H1 (cell line): ENCODE data around the gene LCN2. TPM values are rescaled to one million over a fixed set of nuclear protein-coding genes. Genes with fewer than 3 reads are reported as not detected.
A peak's percentile ranks its signal among the peaks of the same experiment; 100 is the strongest.

Source experiments
- CTCF ChIA-PET: fragments of 300-600 bp; sonication (Branson Sonifier 250); formaldehyde crosslinking; loops from one replicate; lab custom pipeline; 2021; ENCODE audit not compliant: partially characterized antibody; lab: Charles Lee
- POLR2A ChIA-PET: fragments of 300-600 bp; sonication (Branson Sonifier 250); formaldehyde crosslinking; loops from one replicate; lab custom pipeline; 2021; ENCODE audit warnings: inconsistent platforms; ENCODE audit not compliant: partially characterized antibody; lab: Charles Lee
- DNase-seq, 2 experiments: peaks; one replicate each; pipeline versions ENCODE4 v3.0.0 to v3.0.0-alpha.2; 2010 to 2022; ENCODE audit warnings: low spot score in 2 of 2, low read depth in 1 of 2, mixed read lengths in 1 of 2
- FAIRE-seq: peaks from 2 replicates; lab custom pipeline; 2011; peaks lifted over from hg19 to GRCh38; lab: Jason Lieb, UNC
- H2AFZ ChIP-seq: 2 replicates; pipeline ENCODE4 v1.8.1; 2012; ENCODE audit warnings: low read length, inconsistent platforms
- H2AK5ac ChIP-seq: 2 replicates; pipeline ENCODE4 v1.6.1; 2013; ENCODE audit warnings: low read depth, low read length
- H2BK120ac ChIP-seq: replicated peaks from 2 replicates; pipeline ENCODE3; 2013; ENCODE audit warnings: low read depth, low read length, inconsistent platforms
- H2BK12ac ChIP-seq: 2 replicates; pipeline ENCODE4 v1.6.1; 2013; ENCODE audit warnings: low read depth, low read length
- H2BK15ac ChIP-seq: 2 replicates; pipeline ENCODE4 v1.6.1; 2013; ENCODE audit warnings: low read length
- H2BK20ac ChIP-seq: 2 replicates; pipeline ENCODE4 v1.6.1; 2013; ENCODE audit warnings: low read length
- H2BK5ac ChIP-seq: 2 replicates; pipeline ENCODE4 v1.6.1; 2013; ENCODE audit warnings: low read depth, low read length
- H3K14ac ChIP-seq: 2 replicates; pipeline ENCODE4 v1.6.1; 2013; ENCODE audit warnings: inconsistent platforms; ENCODE audit not compliant: insufficient read length
- H3K18ac ChIP-seq: 2 replicates; pipeline ENCODE4 v1.6.1; 2013; ENCODE audit warnings: low read length; ENCODE audit errors: extremely low read depth
- H3K23ac ChIP-seq: 2 replicates; pipeline ENCODE4 v1.6.1; 2013; ENCODE audit warnings: inconsistent platforms; ENCODE audit not compliant: insufficient read length
- H3K23me2 ChIP-seq: 2 replicates; pipeline ENCODE4 v1.6.1; 2013; ENCODE audit warnings: low read depth, low read length
- H3K27ac ChIP-seq: 2 replicates; pipeline ENCODE4 v1.6.1; 2011; ENCODE audit warnings: low read depth, low read length, inconsistent platforms
- H3K27me3 ChIP-seq, 4 experiments: replicated peaks in 1 of 4; 1 replicate in 1 of 4; 2 replicates in 3 of 4; pipeline versions ENCODE4 v1.6.1 to v1.8.1; 2011 to 2013; ENCODE audit warnings: low read length in 3 of 4, mild to moderate bottlenecking in 3 of 4, inconsistent platforms in 2 of 4, mixed read lengths in 2 of 4, moderate library complexity in 1 of 4; ENCODE audit not compliant: control insufficient read depth in 3 of 4, insufficient read depth in 3 of 4; ENCODE audit errors: extremely low read depth in 1 of 4
- H3K36me3 ChIP-seq, 4 experiments: 2 replicates each; pipeline versions ENCODE4 v1.6.1 to v1.8.1; 2011 to 2013; ENCODE audit warnings: mild to moderate bottlenecking in 4 of 4, low read length in 3 of 4, moderate library complexity in 2 of 4, control low read depth in 1 of 4, inconsistent platforms in 1 of 4; ENCODE audit not compliant: insufficient read depth in 4 of 4, control insufficient read depth in 2 of 4
- H3K4ac ChIP-seq: replicated peaks from 2 replicates; pipeline ENCODE3; 2013; ENCODE audit warnings: low read length, low read depth, mixed read lengths, inconsistent platforms; ENCODE audit not compliant: insufficient read length
- H3K4me1 ChIP-seq, 4 experiments: replicated peaks in 1 of 4; 1 replicate in 1 of 4; 2 replicates in 3 of 4; pipeline versions ENCODE4 v1.6.1 to v1.8.1; 2011 to 2013; ENCODE audit warnings: low read length in 3 of 4, inconsistent platforms in 2 of 4, mixed read lengths in 1 of 4; ENCODE audit not compliant: insufficient read depth in 4 of 4, control insufficient read depth in 3 of 4
- H3K4me2 ChIP-seq, 2 experiments: 2 replicates each; pipeline versions ENCODE4 v1.6.1 to v1.8.1; 2011 to 2013; ENCODE audit warnings: low read depth in 2 of 2, low read length in 2 of 2, control low read depth in 1 of 2, inconsistent platforms in 1 of 2, mild to moderate bottlenecking in 1 of 2; ENCODE audit not compliant: insufficient read depth in 1 of 2
- H3K4me3 ChIP-seq, 4 experiments: fragments of 200-600, 300-600 bp in 1 of 4; sonication (generic), shearing (Covaris generic), sonication (Bioruptor Twin) in 1 of 4; 2 replicates each; pipeline versions ENCODE4 v1.5.1 to v1.8.1; 2011 to 2016; ENCODE audit warnings: low read length in 4 of 4, low read depth in 3 of 4, control low read depth in 2 of 4, inconsistent platforms in 2 of 4, mild to moderate bottlenecking in 2 of 4, mixed read lengths in 1 of 4, moderate library complexity in 1 of 4; ENCODE audit not compliant: insufficient read depth in 2 of 4; ENCODE audit errors: extremely low read depth in 1 of 4
- H3K56ac ChIP-seq: replicated peaks from 2 replicates; pipeline ENCODE3; 2013; ENCODE audit warnings: low read depth, mild to moderate bottlenecking, mixed read lengths, low read length, inconsistent platforms; ENCODE audit not compliant: insufficient read length
- H3K79me1 ChIP-seq: 2 replicates; pipeline ENCODE4 v1.6.1; 2013; ENCODE audit warnings: low read depth, low read length, control low read depth
- H3K79me2 ChIP-seq, 2 experiments: 2 replicates each; pipeline versions ENCODE4 v1.6.1 to v1.8.1; 2012 to 2013; ENCODE audit warnings: low read length in 2 of 2, mild to moderate bottlenecking in 2 of 2, inconsistent platforms in 1 of 2; ENCODE audit not compliant: insufficient read depth in 2 of 2, control insufficient read depth in 1 of 2
- H3K9ac ChIP-seq, 4 experiments: replicated peaks in 1 of 4; 1 replicate in 1 of 4; 2 replicates in 3 of 4; pipeline versions ENCODE4 v1.6.1 to v1.8.1; 2011 to 2013; ENCODE audit warnings: low read depth in 3 of 4, low read length in 3 of 4, control low read depth in 2 of 4, mild to moderate bottlenecking in 2 of 4, moderate library complexity in 2 of 4, inconsistent platforms in 1 of 4; ENCODE audit errors: extremely low read depth in 1 of 4
- H3K9me3 ChIP-seq, 2 experiments: 2 replicates each; pipeline versions ENCODE4 v1.6.1 to v1.8.1; 2012 to 2013; ENCODE audit warnings: mild to moderate bottlenecking in 2 of 2, moderate library complexity in 2 of 2, control low read depth in 1 of 2, inconsistent platforms in 1 of 2, low read depth in 1 of 2, low read length in 1 of 2, mixed read lengths in 1 of 2; ENCODE audit not compliant: insufficient read depth in 2 of 2
- H4K20me1 ChIP-seq, 2 experiments: replicated peaks in 1 of 2; 2 replicates each; pipeline versions ENCODE3 to v1.8.1; 2011 to 2013; ENCODE audit warnings: inconsistent platforms in 2 of 2, low read length in 2 of 2, mild to moderate bottlenecking in 1 of 2; ENCODE audit not compliant: insufficient read depth in 2 of 2, control insufficient read depth in 1 of 2
- H4K5ac ChIP-seq: 2 replicates; pipeline ENCODE4 v1.6.1; 2013; ENCODE audit warnings: low read length, low read depth, mixed read lengths, inconsistent platforms; ENCODE audit not compliant: insufficient read length
- H4K8ac ChIP-seq: 2 replicates; pipeline ENCODE4 v1.8.0; 2013; ENCODE audit warnings: mild to moderate bottlenecking, moderate library complexity, low read length, inconsistent platforms; ENCODE audit not compliant: insufficient read depth; ENCODE audit errors: extremely low read depth
- H4K91ac ChIP-seq: replicated peaks from 2 replicates; pipeline ENCODE3; 2013; ENCODE audit warnings: low read length, mixed read lengths, inconsistent platforms; ENCODE audit not compliant: insufficient read length
- ASH2L ChIP-seq: fragments of 200-600, 300-600 bp; sonication (generic); IDR thresholded peaks from one replicate; pipeline ENCODE4 v1.7.1; 2017; ENCODE audit warnings: low read length
- CHD2 ChIP-seq: IDR thresholded peaks from 2 replicates; pipeline ENCODE4 v1.6.1; 2012; ENCODE audit warnings: low read length, improper control_type of control experiment
- CTBP2 ChIP-seq: IDR thresholded peaks from 2 replicates; pipeline ENCODE4 v1.7.0; 2011; ENCODE audit warnings: borderline replicate concordance, mild to moderate bottlenecking, moderate library complexity, mixed read lengths, low read length; ENCODE audit not compliant: insufficient read depth, insufficient read length
- EP300 ChIP-seq, 2 experiments: IDR thresholded peaks; 1 replicate in 1 of 2; 2 replicates in 1 of 2; pipeline ENCODE4 v1.6.1; 2011 to 2012; ENCODE audit warnings: low read depth in 2 of 2, low read length in 2 of 2, mild to moderate bottlenecking in 2 of 2, borderline replicate concordance in 1 of 2, inconsistent platforms in 1 of 2, moderate library complexity in 1 of 2
- KDM1A ChIP-seq: fragments of 200-600, 300-600 bp; sonication (generic); IDR thresholded peaks from 2 replicates; pipeline ENCODE4 v1.7.1; 2016; ENCODE audit warnings: mild to moderate bottlenecking, low read length, borderline replicate concordance
- PHF8 ChIP-seq: fragments of 200-600 bp; sonication (generic); conservative IDR thresholded peaks from 2 replicates; pipeline ENCODE4 v1.7.1; 2012; ENCODE audit warnings: low read depth, mild to moderate bottlenecking, inconsistent platforms, low read length, moderate library complexity
- SIN3A ChIP-seq, 2 experiments: IDR thresholded peaks in 1 of 2; conservative IDR thresholded peaks in 1 of 2; 2 replicates each; pipeline ENCODE4 v1.6.1; 2011 to 2012; ENCODE audit warnings: low read length in 2 of 2, improper control_type of control experiment in 1 of 2, low read depth in 1 of 2, mild to moderate bottlenecking in 1 of 2
- SUZ12 ChIP-seq: fragments of 200-600 bp; sonication (generic); IDR thresholded peaks from 2 replicates; pipeline ENCODE4 v1.6.1; 2012; ENCODE audit warnings: mild to moderate bottlenecking, inconsistent platforms, low read length, moderate library complexity, mixed read lengths
- WGBS, 2 experiments: shearing (Covaris generic) in 1 of 2; methylation state at CpG; one replicate each; pipeline versions ENCODE4 v1.1.6 to v1.1.7; 2013 to 2015; ENCODE audit warnings: low lambda C conversion rate in 2 of 2, mixed read lengths in 2 of 2, inconsistent platforms in 1 of 2, low coverage in 1 of 2, missing lambda C conversion rate in 1 of 2; ENCODE audit not compliant: insufficient replicate concordance in 2 of 2, insufficient coverage in 1 of 2, insufficient read length in 1 of 2; ENCODE audit errors: extremely low coverage in 1 of 2, missing lambda C conversion rate in 1 of 2; 5-methylcytosine and 5-hydroxymethylcytosine counted together
- polyA plus RNA-seq, 7 experiments: library from polyadenylated mRNA; depleted of rRNA in 3 of 7; stranded (reverse) in 5 of 7; unstranded in 2 of 7; fragments of >200 nt in 5 of 7; fragments of 200-250 nt in 2 of 7; gene quantifications; 1 replicate in 5 of 7; 2 replicates in 1 of 7; 4 replicates in 1 of 7; pipeline versions ENCODE4 v1.2.1 to v1.2.3, GENCODE V29; 2011 to 2013; ENCODE audit warnings: missing spikeins in 2 of 7, mixed read lengths in 2 of 7
- total RNA-seq: library from RNA; stranded (reverse); fragmentation: NEBNext Ultra II Directional; extraction: Animal tissue kit (Norgen Biotek cat#: 25700); gene quantifications from 2 replicates; pipeline ENCODE4 v1.2.1, GENCODE V29; 2021

The LCN2 gene
- total and polyA plus RNA-seq, 2 of the 8 experiments (the other 6 are each of a cell fraction or from before 2014, with no cell fraction given), result 1.1 to 1.6 TPM

DNA sequence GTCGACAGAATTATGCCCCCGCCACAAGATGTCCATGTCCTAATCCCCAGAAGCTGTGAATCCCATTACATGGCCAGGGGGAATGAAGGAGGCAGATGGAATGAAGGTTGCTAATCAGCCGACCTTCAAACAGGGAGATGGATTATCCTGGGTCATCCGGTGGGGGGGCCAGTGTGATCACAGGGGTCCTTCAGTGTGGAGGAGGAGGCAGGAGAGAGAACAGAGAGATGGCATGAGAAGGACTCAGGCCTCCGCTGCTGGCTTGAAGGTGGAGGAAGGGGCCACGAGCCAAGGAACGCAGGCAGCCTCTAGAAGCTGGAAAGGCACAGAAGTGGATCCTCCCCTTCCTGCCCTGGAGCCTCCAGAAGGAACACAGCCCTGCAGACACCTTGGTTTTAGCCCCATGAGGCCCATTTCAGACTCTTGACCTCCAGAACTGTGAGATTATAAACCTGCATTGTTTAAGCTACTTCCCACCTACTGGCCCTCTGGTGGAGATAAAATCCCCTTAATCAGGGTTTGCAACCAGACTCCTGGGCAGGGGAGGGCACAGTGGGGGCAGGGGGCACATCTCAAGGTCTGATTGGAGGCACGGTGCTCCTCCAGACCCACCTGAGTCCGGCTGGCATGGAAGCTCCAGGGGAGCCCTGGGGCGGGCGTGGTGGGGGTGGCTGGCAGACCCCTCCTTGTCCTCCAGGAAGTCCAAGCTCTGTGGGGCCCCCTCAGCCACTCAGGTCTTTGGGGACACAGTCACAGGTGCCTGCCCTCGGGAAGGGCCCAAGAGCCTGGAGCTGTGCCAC, 35.5 kb upstream of the LCN2 start:
- Histone ChIP-seq H2BK120ac (no peak overlapping the region), H3K4me3 (no peak overlapping the region), H2BK15ac (no peak overlapping the region), H2BK20ac (no peak overlapping the region), H3K56ac (no peak overlapping the region), H2AK5ac (no peak overlapping the region), H3K79me1 (no peaks in the 10 kb centered on the region), H3K23ac (no peak overlapping the region), H4K20me1 (peaks cover 0 to 8% of the 10 kb centered on the region in 2 experiments), H3K4me2 (no peak overlapping the region), H3K9ac (no peak overlapping the region), H3K36me3 (peaks cover 0 to 3% (median 0%) of the 10 kb centered on the region in 4 experiments; a peak in 3 of 8 replicates), H3K27me3 (no peaks in the 10 kb centered on the region), H3K4ac (no peak overlapping the region), H2BK5ac (no peak overlapping the region), H3K9me3 (no peaks in the 10 kb centered on the region), H4K5ac (no peak overlapping the region), H2BK12ac (no peak overlapping the region), H3K23me2 (no peaks in the 10 kb centered on the region), H3K4me1 (peaks cover 0 to 4% (median under 1%) of the 10 kb centered on the region in 4 experiments; a peak in 3 of 7 replicates), H4K91ac (no peak overlapping the region), H3K14ac (no peak overlapping the region), H3K18ac (no peak overlapping the region), H2AFZ (no peak overlapping the region), H3K79me2 (no peaks in the 10 kb centered on the region), H3K27ac (no peak overlapping the region), H4K8ac (peak overlapping the region; percentile 42; the same call in 1 of the 2 replicates)
- FAIRE-seq (no peak), DNase-seq (no peak)
- ChIA-PET POLR2A (interaction anchor here (3.8 to 5.9 kb wide), 2 partner anchors 11 to 12 kb away, joined by 14 to 119 read pairs; partner anchors contain the start of gene PTGES2), CTCF (interaction anchor here (0.6 to 9.1 kb wide), 9 partner anchors 12 to 349 kb away, joined by 3 to 114 read pairs (median 5); no protein-coding TSS in a partner anchor)
- TF ChIP-seq SUZ12, result no peak
- no peak for TF ChIP-seq SIN3A (conservative IDR thresholded peaks at IDR 0.05 in 1 of 2, IDR thresholded peaks at IDR 0.05 in 1 of 2; ENCODE audit: low read depth in 1 of 2, low read length in 2 of 2)
- TF ChIP-seq ASH2L, result no peak
- no peak for TF ChIP-seq KDM1A
- no peak for TF ChIP-seq CHD2
- TF ChIP-seq EP300 (IDR thresholded peaks at IDR 0.05; ENCODE audit: borderline replicate concordance in 1 of 2, low read depth in 2 of 2, low read length in 2 of 2), result no peak
- TF ChIP-seq PHF8, result no peak
- no peak for TF ChIP-seq CTBP2
- WGBS, 2 experiments, result 96% methylated on average over 11 of the region's 12 CpGs; no CpG with 5 or more reads in 1 of the 2 experiments
